H9 (cell line): ENCODE results near the gene ZNF208. TPM values are rescaled to one million over a fixed set of nuclear protein-coding genes. Genes with fewer than 3 reads are reported as not detected.

Experiments
- DNase-seq: peaks from one replicate; pipeline ENCODE4 v3.0.0-alpha.2; 2017
- H2AFZ ChIP-seq: one replicate; pipeline ENCODE4 v1.6.1; 2013; ENCODE audit warnings: mild to moderate bottlenecking, low read length, control low read depth, moderate library complexity
- H2AK5ac ChIP-seq: 2 replicates; pipeline ENCODE4 v1.6.1; 2013; ENCODE audit warnings: low read length, control low read depth, mixed read lengths; ENCODE audit not compliant: insufficient read length
- H2BK120ac ChIP-seq: one replicate; pipeline ENCODE4 v1.6.1; 2013; ENCODE audit warnings: low read depth, mild to moderate bottlenecking, low read length, control low read depth, inconsistent platforms; ENCODE audit not compliant: poor library complexity, severe bottlenecking
- H2BK12ac ChIP-seq: 2 replicates; pipeline ENCODE4 v1.6.1; 2013; ENCODE audit warnings: low read length, control low read depth, mixed read lengths, low read depth; ENCODE audit not compliant: insufficient read length
- H2BK15ac ChIP-seq: 2 replicates; pipeline ENCODE4 v1.6.1; 2013; ENCODE audit warnings: low read depth, low read length, control low read depth
- H2BK20ac ChIP-seq: one replicate; pipeline ENCODE4 v1.6.1; 2013; ENCODE audit warnings: low read depth, mild to moderate bottlenecking, low read length, control low read depth, inconsistent platforms; ENCODE audit not compliant: poor library complexity, severe bottlenecking
- H2BK5ac ChIP-seq: 2 replicates; pipeline ENCODE4 v1.6.1; 2013; ENCODE audit warnings: low read length, control low read depth, mixed read lengths; ENCODE audit not compliant: insufficient read length
- H3K14ac ChIP-seq: 2 replicates; pipeline ENCODE4 v1.6.1; 2013; ENCODE audit warnings: low read length, control low read depth; ENCODE audit not compliant: insufficient read depth
- H3K18ac ChIP-seq: 2 replicates; pipeline ENCODE4 v1.6.1; 2013; ENCODE audit warnings: low read depth, mild to moderate bottlenecking, mixed read lengths, low read length, control low read depth; ENCODE audit not compliant: insufficient read length
- H3K23ac ChIP-seq: 2 replicates; pipeline ENCODE4 v1.6.1; 2013; ENCODE audit warnings: low read length, control low read depth, mixed read lengths, low read depth; ENCODE audit not compliant: insufficient read length
- H3K23me2 ChIP-seq: 2 replicates; pipeline ENCODE4 v1.6.1; 2013; ENCODE audit warnings: low read depth, mild to moderate bottlenecking, mixed read lengths, low read length, control low read depth; ENCODE audit not compliant: insufficient read length, poor library complexity, severe bottlenecking
- H3K27ac ChIP-seq: 2 replicates; pipeline ENCODE4 v1.5.1; 2013; ENCODE audit warnings: low read length, control low read depth, mixed read lengths, low read depth; ENCODE audit not compliant: insufficient read length
- H3K27me3 ChIP-seq: 2 replicates; pipeline ENCODE4 v1.6.1; 2013; ENCODE audit warnings: low read length, control low read depth, inconsistent platforms; ENCODE audit not compliant: insufficient read depth
- H3K4ac ChIP-seq: 2 replicates; pipeline ENCODE4 v1.6.1; 2013; ENCODE audit warnings: low read depth, mild to moderate bottlenecking, control low read depth, inconsistent platforms, low read length, moderate library complexity
- H3K4me1 ChIP-seq: 2 replicates; pipeline ENCODE4 v1.6.1; 2013; ENCODE audit warnings: low read length, control low read depth, inconsistent platforms; ENCODE audit not compliant: insufficient read depth
- H3K4me2 ChIP-seq: 2 replicates; pipeline ENCODE4 v1.6.1; 2013; ENCODE audit warnings: low read length, control low read depth, mixed read lengths; ENCODE audit not compliant: insufficient read length, insufficient read depth
- H3K56ac ChIP-seq: 2 replicates; pipeline ENCODE4 v1.6.1; 2013; ENCODE audit warnings: low read depth, mild to moderate bottlenecking, mixed read lengths, low read length, control low read depth; ENCODE audit not compliant: insufficient read length
- H3K79me1 ChIP-seq: 2 replicates; pipeline ENCODE4 v1.6.1; 2013; ENCODE audit warnings: low read depth, mild to moderate bottlenecking, moderate library complexity, low read length, control low read depth, inconsistent platforms; ENCODE audit not compliant: insufficient read depth, poor library complexity, severe bottlenecking
- H3K79me2 ChIP-seq: 2 replicates; pipeline ENCODE4 v1.6.1; 2013; ENCODE audit warnings: low read length, control low read depth, inconsistent platforms; ENCODE audit not compliant: insufficient read depth
- H3K9ac ChIP-seq: 2 replicates; pipeline ENCODE4 v1.6.1; 2013; ENCODE audit warnings: low read length, control low read depth, mixed read lengths; ENCODE audit not compliant: insufficient read length; ENCODE audit errors: extremely low read depth
- H3K9me3 ChIP-seq: one replicate; pipeline ENCODE4 v1.6.1; 2013; ENCODE audit warnings: low read depth, low read length, inconsistent platforms; ENCODE audit not compliant: control insufficient read depth
- H3T11ph ChIP-seq: one replicate; pipeline ENCODE4 v1.6.1; 2013; ENCODE audit warnings: mild to moderate bottlenecking, low read length, control low read depth, inconsistent platforms
- H4K20me1 ChIP-seq: one replicate; pipeline ENCODE4 v1.6.1; 2013; ENCODE audit not compliant: control insufficient read depth, insufficient read length, insufficient read depth
- H4K5ac ChIP-seq: 2 replicates; pipeline ENCODE4 v1.6.1; 2013; ENCODE audit warnings: low read depth, mild to moderate bottlenecking, mixed read lengths, low read length, control low read depth; ENCODE audit not compliant: insufficient read length
- H4K8ac ChIP-seq: replicated peaks from 2 replicates; pipeline ENCODE4 v1.6.1; 2013; ENCODE audit warnings: low read length, control low read depth, mixed read lengths, low read depth; ENCODE audit not compliant: insufficient read length
- H4K91ac ChIP-seq: 2 replicates; pipeline ENCODE4 v1.6.1; 2013; ENCODE audit warnings: low read depth, mild to moderate bottlenecking, moderate library complexity, mixed read lengths, low read length, control low read depth; ENCODE audit not compliant: insufficient read length
- H3K27ac Mint-ChIP-seq, 3 experiments: 2 replicates in 2 of 3; 3 replicates in 1 of 3; pipeline ENCODE4 v1.8.0; 2020 to 2021; ENCODE audit warnings: mixed read lengths in 3 of 3, mild to moderate bottlenecking in 1 of 3, moderate library complexity in 1 of 3
- H3K27me3 Mint-ChIP-seq: 2 replicates; pipeline ENCODE4 v1.8.0; 2021; ENCODE audit warnings: low read depth, mild to moderate bottlenecking, moderate library complexity, mixed read lengths
- H3K36me3 Mint-ChIP-seq, 3 experiments: 2 replicates in 2 of 3; 3 replicates in 1 of 3; pipeline ENCODE4 v1.8.0; 2020 to 2021; ENCODE audit warnings: low read depth in 3 of 3, mixed read lengths in 3 of 3; ENCODE audit not compliant: insufficient read depth in 1 of 3
- H3K4me1 Mint-ChIP-seq, 2 experiments: 2 replicates each; pipeline ENCODE4 v1.8.0; 2020; ENCODE audit warnings: mixed read lengths in 2 of 2
- H3K4me3 Mint-ChIP-seq, 2 experiments: 2 replicates in 1 of 2; 3 replicates in 1 of 2; pipeline ENCODE4 v1.8.0; 2020 to 2021; ENCODE audit warnings: mild to moderate bottlenecking in 2 of 2, mixed read lengths in 2 of 2, moderate library complexity in 1 of 2
- H3K9me3 Mint-ChIP-seq, 2 experiments: 2 replicates in 1 of 2; 3 replicates in 1 of 2; pipeline ENCODE4 v1.8.0; 2020; ENCODE audit warnings: mild to moderate bottlenecking in 2 of 2, mixed read lengths in 2 of 2, moderate library complexity in 1 of 2
- CTCF ChIP-seq: fragments of 200-600 bp; sonication (generic); conservative IDR thresholded peaks from 3 replicates; pipeline ENCODE4 v1.8.0; 2021; ENCODE audit warnings: antibody characterized with exemption, mild to moderate bottlenecking
- WGBS: extraction: QIAGEN DNeasy Blood & Tissue Kit; methylation state at CpG from one replicate; pipeline ENCODE4 v1.1.7; 2013; ENCODE audit warnings: missing lambda C conversion rate, low lambda C conversion rate, mixed read lengths; ENCODE audit not compliant: insufficient read length; ENCODE audit errors: extremely low coverage; 5-methylcytosine and 5-hydroxymethylcytosine counted together
- total RNA-seq: library from RNA; stranded (reverse); gene quantifications from 2 replicates; pipeline ENCODE4 v1.2.1, GENCODE V29; 2021

The ZNF208 gene
- total RNA-seq, 1 experiment from 2014 or later = not detected

- no peak for DNase-seq
- Histone ChIP-seq H3K4me2 (no peak overlapping the region), H3K4ac (no peak overlapping the region), H3K4me1 (no peaks in the 10 kb centered on the region), H4K20me1 (no peaks in the 10 kb centered on the region), H3K9ac (no peak overlapping the region), H3K79me1 (no peaks in the 10 kb centered on the region), H4K8ac (no peak overlapping the region), H3K79me2 (no peaks in the 10 kb centered on the region), H2BK20ac (no peak overlapping the region), H3K14ac (no peak overlapping the region), H4K91ac (no peak overlapping the region), H2BK12ac (no peak overlapping the region), H2AK5ac (no peak overlapping the region), H3T11ph (no peak overlapping the region), H3K23ac (no peak overlapping the region), H3K18ac (no peak overlapping the region), H4K5ac (no peak overlapping the region), H3K9me3 (peaks cover 45% of the 10 kb centered on the region), H2BK5ac (no peak overlapping the region), H2BK15ac (no peak overlapping the region), H2BK120ac (no peak overlapping the region), H3K27me3 (no peaks in the 10 kb centered on the region), H2AFZ (no peak overlapping the region), H3K56ac (no peak overlapping the region), H3K27ac (no peak overlapping the region), H3K23me2 (no peaks in the 10 kb centered on the region)
- WGBS = no CpG with 5 or more reads among the region's 1 CpG
- no peak overlapping the region for H3K4me3 Mint-ChIP-seq
- H3K4me1 Mint-ChIP-seq = no peaks in the 10 kb centered on the region
- H3K27me3 Mint-ChIP-seq = no peaks in the 10 kb centered on the region
- H3K9me3 Mint-ChIP-seq = peaks cover 83 to 86% of the 10 kb centered on the region in 2 experiments
- TF ChIP-seq CTCF = no peak
- peaks cover 0 to 12% (median 3%) of the 10 kb centered on the region in 3 experiments; a peak in 4 of 7 replicates for H3K36me3 Mint-ChIP-seq
- H3K27ac Mint-ChIP-seq = no peak overlapping the region
Measured at GRCh38 chr19:21970466-21970865, 40.3 kb downstream of the ZNF208 start.
